Umbilical cord (tissue), 2 donors: ENCODE measurements around the gene CDC37. TPM values are rescaled to one million over a fixed set of nuclear protein-coding genes. Genes with fewer than 3 reads are reported as not detected.

Source experiments
- DNase-seq: peaks from one replicate; pipeline ENCODE4 v3.0.0-alpha.2; 2015; ENCODE audit warnings: low spot score
- total RNA-seq: library from RNA; depleted of rRNA; stranded (reverse); fragments of >200 nt; gene quantifications from one replicate; pipeline ENCODE4 v1.2.3, GENCODE V29; 2014; ENCODE audit warnings: low replicate concordance; ENCODE audit not compliant: insufficient read depth

The CDC37 gene
- 73.9 TPM for total RNA-seq

- DNase-seq = peak; percentile 97
Measured at GRCh38 chr19:10403137-10404021, at the start of gene CDC37. CDC37 (minus strand) TSS chr19:10403542; CDS start chr19:10403479, 63 bp downstream.

- DNase-seq = no peak
Measured at GRCh38 chr19:10450853-10451609, 47.7 kb upstream of the CDC37 start.

- DNase-seq = no peak
Measured at GRCh38 chr19:10450191-10450852, 47.0 kb upstream of the CDC37 start.

DNA sequence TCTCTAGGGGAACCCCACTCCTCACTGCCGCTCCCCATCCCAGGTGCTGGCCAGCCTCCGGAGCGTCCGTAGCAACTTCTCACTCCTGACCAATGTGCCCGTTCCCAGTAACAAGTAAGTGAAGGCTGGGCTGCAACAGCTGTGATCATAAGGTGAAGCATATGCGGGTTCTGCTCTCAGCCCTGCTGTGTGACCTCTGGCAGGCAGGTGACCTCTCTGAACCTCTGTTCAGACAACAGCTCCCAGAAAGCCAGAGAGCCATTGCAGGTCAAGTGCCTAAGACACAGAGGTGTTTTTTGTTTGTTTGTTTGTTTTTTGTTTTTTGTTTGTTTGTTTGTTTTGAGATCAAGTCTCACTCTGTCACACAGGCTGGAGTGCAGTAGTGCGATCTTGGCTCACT lies 45.7 kb upstream of the CDC37 start:
- DNase-seq = no peak

DNA sequence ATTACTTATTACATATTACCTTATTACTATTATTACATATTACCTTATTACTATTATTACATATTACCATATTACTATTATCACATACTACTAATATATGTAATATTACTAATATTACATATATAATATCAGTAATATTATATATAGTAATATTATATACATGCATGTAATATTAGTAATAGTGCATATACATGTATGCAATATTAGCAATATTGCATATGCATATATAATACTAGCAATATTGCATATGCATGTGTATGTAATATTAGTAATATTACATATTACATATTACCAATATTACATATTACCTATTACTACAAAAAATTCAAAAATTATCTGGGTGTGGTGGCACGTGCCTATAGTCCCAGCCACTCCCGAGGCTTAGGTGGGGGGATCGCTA lies 39.4 kb upstream of the CDC37 start:
- no peak for DNase-seq

GRCh38 chr19:10439588-10439987 lies 36.2 kb upstream of the CDC37 start:
- no peak for DNase-seq

- no peak for DNase-seq
Measured at GRCh38 chr19:10433131-10433536, 29.8 kb upstream of the CDC37 start.

DNA sequence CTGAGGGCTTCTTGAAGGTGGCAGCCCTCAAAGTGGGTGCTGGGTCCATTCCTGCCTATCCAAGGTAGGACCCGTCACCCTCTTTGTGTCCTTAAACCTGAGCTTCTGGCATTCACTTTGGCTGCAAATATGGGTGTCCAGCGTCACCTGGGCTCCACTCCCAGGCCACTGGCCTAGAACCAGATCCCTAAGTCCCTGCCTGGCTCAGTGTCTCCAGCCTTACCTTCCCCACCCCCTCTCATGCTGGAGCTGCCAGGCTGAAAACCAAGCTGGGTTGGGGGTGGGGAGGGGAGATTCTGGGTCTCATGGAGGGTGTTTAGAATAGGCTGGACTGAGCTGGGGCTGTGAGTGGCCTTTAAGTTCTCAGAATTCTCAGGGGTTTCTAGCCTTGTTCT lies 29.4 kb upstream of the CDC37 start:
- no peak for DNase-seq

- peak; percentile 57 for DNase-seq
Measured at GRCh38 chr19:10431943-10432735, 28.8 kb upstream of the CDC37 start.

DNA sequence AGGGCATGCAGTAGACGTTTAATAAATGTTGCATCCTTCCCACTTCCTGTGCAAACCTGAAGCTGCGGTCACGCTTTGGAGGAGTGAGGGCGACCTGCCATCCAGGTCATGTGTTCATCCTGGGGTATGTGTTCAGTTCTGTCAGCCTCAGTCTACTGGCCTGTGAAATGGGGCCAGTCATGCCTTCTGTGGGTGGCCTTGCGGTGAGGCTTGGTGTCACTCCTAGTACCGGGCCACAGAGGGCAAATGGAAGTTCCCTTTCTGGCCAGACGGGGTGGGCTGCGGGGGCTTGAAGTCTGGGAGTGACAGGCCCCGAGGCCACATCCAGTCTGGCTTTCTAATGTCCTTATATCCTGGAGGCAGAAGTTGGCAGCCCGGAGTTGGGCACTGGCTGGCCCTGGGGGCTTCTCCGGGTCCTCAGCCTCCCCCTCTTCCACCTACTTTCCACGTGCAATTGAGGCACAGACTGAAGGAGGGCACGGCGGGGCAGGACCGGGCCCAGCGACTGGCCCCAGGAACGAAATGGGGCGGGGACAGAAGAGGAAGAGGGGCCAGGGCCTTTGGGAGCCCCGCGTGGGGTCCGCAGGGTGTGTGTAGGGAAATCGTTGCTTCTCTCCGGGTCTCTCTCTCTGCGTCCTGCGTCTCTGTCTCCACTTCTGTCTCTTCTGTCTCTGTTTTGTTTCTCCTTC lies 28.1 kb upstream of the CDC37 start:
- no peak for DNase-seq

DNA sequence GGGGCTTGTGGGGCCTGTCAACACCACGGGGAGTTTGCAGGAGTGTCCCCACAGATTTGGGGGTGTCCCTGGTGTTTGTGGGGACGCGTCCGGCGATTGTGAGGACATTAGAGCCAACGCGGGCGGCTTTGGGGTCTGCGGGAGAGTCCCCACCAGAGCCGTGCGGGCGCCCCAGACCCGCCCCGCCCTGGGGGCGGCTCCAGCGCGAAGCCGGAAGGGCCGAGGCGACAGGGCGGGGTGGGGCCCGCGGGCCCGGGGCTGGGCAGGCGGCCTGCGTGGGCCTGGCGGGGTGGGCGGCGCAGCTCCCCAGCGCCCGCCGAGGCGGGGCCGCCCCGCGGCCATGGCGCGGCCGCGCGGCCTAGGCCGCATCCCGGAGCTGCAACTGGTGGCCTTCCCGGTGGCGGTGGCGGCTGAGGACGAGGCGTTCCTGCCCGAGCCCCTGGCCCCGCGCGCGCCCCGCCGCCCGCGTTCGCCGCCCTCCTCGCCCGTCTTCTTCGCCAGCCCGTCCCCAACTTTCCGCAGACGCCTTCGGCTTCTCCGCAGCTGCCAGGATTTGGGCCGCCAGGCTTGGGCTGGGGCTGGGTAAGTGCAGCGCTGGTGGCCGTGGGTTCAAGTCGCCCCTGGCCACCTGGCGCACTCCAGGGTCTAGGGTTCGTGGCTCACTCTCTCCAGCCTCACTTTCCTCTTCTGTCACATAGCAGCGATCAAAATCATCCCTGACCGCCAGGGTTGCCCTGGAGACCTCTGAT lies 27.3 kb upstream of the CDC37 start:
- DNase-seq = peak; percentile 51

DNA sequence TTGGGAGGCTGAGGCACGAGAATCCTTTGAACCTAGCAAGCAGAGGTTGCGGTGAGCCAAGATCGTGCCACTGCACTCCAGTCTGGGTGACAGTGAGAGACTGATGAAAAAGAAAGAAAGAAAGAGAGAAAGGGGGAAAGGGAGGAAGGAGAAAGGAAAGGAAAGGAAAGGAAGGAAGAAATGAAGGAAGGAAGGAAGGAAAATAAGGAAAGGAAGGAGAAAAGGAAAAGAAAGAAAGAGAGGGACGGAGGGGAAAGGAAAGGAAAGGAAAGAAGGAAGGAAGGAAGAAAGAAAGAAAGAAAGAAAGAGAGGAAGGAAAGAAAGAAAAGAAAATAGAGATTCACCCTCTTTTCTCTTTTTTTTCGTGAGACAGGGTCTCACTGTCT lies 25.6 kb upstream of the CDC37 start:
- DNase-seq = no peak

DNA sequence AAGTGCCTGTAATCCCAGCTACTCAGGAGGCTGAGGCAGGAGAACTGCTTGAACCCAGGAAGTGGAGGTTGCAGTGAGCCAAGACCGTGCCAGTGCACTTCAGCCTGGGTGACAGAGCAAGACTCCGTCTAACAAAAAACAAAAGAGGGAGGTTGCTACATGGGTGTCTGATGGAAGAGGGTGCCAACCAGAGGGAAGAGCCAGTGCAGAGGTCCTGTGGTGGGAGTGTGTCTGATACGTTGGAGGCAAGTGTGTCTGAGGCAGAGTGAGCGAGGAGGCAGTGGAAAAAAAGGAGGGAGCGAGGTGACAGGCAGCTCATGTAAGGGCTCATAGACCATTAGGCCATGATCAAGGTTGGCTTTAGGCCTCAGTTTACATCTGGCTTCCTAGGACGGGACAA lies 23.8 kb upstream of the CDC37 start:
- no peak for DNase-seq

DNA sequence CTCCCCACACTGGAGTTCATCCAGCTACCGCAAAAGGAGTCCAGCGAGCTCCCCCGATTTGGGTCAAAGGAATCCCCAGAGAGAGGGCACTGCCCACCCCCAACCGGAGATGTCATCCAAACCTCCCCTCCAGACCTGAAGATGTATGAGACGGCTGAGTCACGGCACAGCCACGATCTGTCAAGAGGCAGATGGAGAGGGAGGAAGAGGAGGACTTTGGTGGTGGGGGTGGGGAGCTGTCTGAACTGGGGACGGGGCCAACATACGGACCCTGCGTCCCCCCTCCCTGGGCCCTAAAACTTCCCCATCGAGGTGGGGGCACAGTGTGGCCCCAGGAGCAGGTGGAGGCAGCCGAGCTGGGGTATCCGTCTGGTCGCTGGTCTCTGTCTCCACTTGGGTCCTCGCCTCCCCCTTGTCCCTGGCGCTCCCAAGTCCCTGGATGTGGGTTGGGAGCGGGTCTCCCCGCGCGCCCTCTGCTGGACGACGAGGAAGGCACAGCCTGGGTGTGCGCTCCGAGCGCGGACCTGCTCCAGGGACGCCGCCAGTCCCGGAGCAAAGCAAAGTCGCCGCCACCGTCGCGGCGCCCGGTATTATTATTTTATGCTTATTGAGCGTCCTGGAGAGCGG lies 20.8 kb upstream of the CDC37 start:
- DNase-seq = peak; percentile 57

GRCh38 chr19:10422846-10423245 lies 19.5 kb upstream of the CDC37 start:
- no peak for DNase-seq

DNA sequence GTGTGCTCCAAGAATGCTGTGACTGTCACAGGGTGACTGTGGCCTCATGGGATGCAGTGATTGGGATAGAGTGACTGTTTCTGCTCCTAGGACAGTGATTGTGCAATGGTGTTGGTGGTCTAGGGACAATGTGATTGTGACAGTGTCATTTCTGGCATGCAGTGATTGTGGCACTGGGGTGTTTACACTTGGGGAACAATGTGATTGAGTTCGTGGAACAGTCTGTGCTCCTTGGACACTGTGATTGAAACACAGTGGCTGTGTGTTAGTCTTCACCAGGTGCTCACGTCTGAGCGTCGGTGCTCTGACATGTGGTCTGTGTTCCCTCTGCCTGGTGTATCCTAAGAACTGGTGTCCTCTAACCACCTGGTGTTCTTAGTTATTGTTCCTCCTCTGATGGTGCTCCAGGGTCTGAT lies 18.7 kb upstream of the CDC37 start:
- DNase-seq = no peak

DNA sequence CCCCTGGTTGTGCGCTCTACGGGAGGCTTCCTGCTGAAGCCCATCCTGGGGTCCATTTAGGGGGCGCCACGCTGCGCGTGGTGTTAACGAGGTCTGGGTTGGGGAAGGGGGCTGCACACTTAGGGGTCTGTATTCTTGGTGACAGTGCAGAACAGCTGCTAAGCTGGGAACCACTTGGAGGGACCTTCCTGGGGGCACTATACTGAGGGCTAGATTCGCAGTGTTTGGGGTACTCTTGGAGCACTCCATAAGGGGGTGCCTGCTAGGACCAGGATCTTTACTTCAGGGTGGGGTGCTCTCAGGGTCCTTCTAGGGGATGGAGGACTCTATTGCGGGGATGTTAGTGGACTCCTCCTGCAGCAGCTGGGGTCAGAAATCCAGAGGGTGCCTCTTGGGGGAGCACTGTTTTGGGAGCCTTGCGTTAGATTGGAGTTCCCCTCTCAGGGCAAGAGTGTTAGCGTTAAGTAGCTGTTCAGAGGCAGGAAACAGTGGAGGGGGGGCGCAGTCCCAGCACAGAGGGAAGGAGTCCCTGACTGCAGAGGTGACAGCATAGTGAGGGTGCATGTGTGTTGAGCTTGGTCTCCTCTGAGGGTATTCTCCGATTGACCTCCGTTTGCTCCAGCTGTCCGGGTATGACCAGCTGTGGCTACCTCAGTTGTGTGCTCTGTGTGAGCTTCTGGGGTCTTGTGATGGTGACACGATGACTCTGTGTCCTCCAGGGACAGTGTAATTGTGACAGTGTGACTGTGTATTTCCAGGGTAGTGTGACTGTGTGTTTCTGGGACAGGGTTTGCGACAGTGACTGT lies 18.1 kb upstream of the CDC37 start:
- DNase-seq = no peak

DNA sequence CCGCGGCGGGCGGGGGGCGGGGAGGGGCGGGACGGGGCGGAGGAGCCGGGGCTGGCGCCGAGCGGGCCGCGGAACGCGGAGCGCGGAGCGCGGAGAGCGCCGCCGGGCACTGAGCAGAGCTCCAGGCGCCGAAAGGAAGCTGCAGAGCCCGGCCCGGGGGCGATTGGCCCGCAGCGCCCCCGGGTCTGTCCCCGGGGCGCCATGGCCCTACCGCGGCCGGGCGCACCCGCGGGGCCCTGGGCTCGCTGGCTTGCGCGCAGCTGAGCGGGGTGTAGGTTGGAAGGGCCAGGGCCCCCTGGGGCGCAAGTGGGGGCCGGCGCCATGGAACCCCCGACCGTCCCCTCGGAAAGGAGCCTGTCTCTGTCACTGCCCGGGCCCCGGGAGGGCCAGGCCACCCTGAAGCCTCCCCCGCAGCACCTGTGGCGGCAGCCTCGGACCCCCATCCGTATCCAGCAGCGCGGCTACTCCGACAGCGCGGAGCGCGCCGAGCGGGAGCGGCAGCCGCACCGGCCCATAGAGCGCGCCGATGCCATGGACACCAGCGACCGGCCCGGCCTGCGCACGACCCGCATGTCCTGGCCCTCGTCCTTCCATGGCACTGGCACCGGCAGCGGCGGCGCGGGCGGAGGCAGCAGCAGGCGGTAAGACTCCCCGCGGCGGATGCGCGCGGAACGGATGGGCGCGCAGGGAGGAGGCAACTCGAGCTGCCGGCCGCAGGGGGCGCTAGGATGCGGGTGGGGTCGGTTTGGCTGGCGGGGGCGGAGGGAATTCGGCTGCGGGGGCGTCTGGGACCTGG lies 17.3 kb upstream of the CDC37 start, which contains the start of gene PDE4A:
Gene PDE4A (plus strand): TSS at position 95 of the 796 bp plus-strand sequence. CDS start 227 bp downstream, at position 322.
- DNase-seq = no peak
